ENCODE measurements around the gene COBL.

The COBL gene

GRCh38 chr7:51288896-51289622, 27.6 kb downstream of the COBL start:
- no peak overlapping the region for H3K4me3 ChIP-seq (ENCODE audit: low read length in 2 of 2)
- no peak overlapping the region for H3K9ac ChIP-seq (ENCODE audit: low read depth, low read length, poor library complexity)
- H3K14ac ChIP-seq (ENCODE audit: low read length), result no peak overlapping the region
- no peak overlapping the region for H2BK120ac ChIP-seq (ENCODE audit: low read depth, low read length)
- H3K23ac ChIP-seq (ENCODE audit: low read depth, low read length, poor library complexity), result no peak overlapping the region
- no peak overlapping the region for H2BK5ac ChIP-seq (ENCODE audit: low read length)
- H3K18ac ChIP-seq (ENCODE audit: low read length), result no peak overlapping the region
- no peaks in the 10 kb centered on the region for H3K9me3 ChIP-seq (replicated peaks in 1 of 2; ENCODE audit: control insufficient read depth in 2 of 2, insufficient read depth in 1 of 2, low read depth in 1 of 2, low read length in 2 of 2)
- H2AFZ ChIP-seq (ENCODE audit: low read length), result no peak overlapping the region
- no peak overlapping the region for H4K91ac ChIP-seq (ENCODE audit: low read depth, low read length, poor library complexity)
- WGBS, 2 donors (ENCODE audit: extremely low coverage in 2 of 2, insufficient read length in 2 of 2, insufficient replicate concordance in 1 of 2), result no CpG with 5 or more reads among the region's 7 CpGs
- H2BK12ac ChIP-seq (ENCODE audit: low read length), result no peak overlapping the region
- no peak for DNase-seq (ENCODE audit: low spot score)
- peaks cover 0 to 7% of the 10 kb centered on the region in 2 donors for H3K4me1 ChIP-seq (ENCODE audit: control insufficient read depth in 2 of 2, insufficient read depth in 1 of 2, low read depth in 1 of 2, low read length in 2 of 2)
- H3K4ac ChIP-seq (ENCODE audit: low read length), result no peak overlapping the region
- H2AK5ac ChIP-seq (ENCODE audit: low read depth, low read length), result no peak overlapping the region
- H4K8ac ChIP-seq (ENCODE audit: low read depth, low read length), result no peak overlapping the region
- H3K27me3 ChIP-seq (ENCODE audit: control insufficient read depth in 3 of 3, insufficient read depth in 3 of 3, low read depth in 1 of 3, low read length in 3 of 3), result no peaks in the 10 kb centered on the region
- H3K79me1 ChIP-seq (ENCODE audit: low read depth, low read length), result no peaks in the 10 kb centered on the region
- no peak overlapping the region for H3K27ac ChIP-seq (replicated peaks; ENCODE audit: low read length)
- no peaks in the 10 kb centered on the region for H3K36me3 ChIP-seq (replicated peaks in 1 of 2; ENCODE audit: control insufficient read depth in 2 of 2, insufficient read depth in 2 of 2, low read length in 2 of 2)
- H2BK15ac ChIP-seq (ENCODE audit: low read length), result no peak overlapping the region
- no peak overlapping the region for H3K4me2 ChIP-seq (ENCODE audit: insufficient read depth, low read length, poor library complexity, severe bottlenecking)

DNA sequence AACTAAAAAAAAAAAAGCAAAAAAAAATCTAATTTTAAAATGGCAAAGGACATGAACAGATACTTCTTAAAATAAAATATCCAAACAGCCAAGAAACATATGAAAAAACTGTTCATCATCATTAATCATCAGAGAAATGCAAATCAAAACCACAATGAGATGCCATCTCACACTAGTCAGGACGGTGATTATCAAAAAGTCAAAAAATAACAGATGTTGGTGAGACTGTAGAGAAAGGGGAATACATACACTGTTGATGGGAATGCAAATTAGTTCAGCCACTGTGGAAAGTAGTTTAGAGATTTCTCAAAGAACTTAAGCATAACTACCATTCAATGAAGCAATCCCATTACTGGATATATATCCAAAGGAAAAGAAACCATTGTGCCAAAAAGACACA, 30.2 kb downstream of the COBL start:
- no peak overlapping the region for H4K8ac ChIP-seq (ENCODE audit: low read depth, low read length)
- no peaks in the 10 kb centered on the region for H3K79me1 ChIP-seq (ENCODE audit: low read depth, low read length)
- no peak overlapping the region for H3K9ac ChIP-seq (ENCODE audit: low read depth, low read length, poor library complexity)
- no peak overlapping the region for H3K27ac ChIP-seq (replicated peaks; ENCODE audit: low read length)
- no peak overlapping the region for H2AK5ac ChIP-seq (ENCODE audit: low read depth, low read length)
- no peak overlapping the region for H3K4me3 ChIP-seq (ENCODE audit: low read length in 2 of 2)
- DNase-seq (ENCODE audit: low spot score), result no peak
- H3K18ac ChIP-seq (ENCODE audit: low read length), result no peak overlapping the region
- H3K9me3 ChIP-seq (replicated peaks in 1 of 2; ENCODE audit: control insufficient read depth in 2 of 2, insufficient read depth in 1 of 2, low read depth in 1 of 2, low read length in 2 of 2), result no peaks in the 10 kb centered on the region
- H3K27me3 ChIP-seq (ENCODE audit: control insufficient read depth in 3 of 3, insufficient read depth in 3 of 3, low read depth in 1 of 3, low read length in 3 of 3), result no peaks in the 10 kb centered on the region
- H3K4me1 ChIP-seq (ENCODE audit: control insufficient read depth in 2 of 2, insufficient read depth in 1 of 2, low read depth in 1 of 2, low read length in 2 of 2), result peaks cover 0 to 6% of the 10 kb centered on the region in 2 donors
- no peak overlapping the region for H2AFZ ChIP-seq (ENCODE audit: low read length)
- no peaks in the 10 kb centered on the region for H3K36me3 ChIP-seq (replicated peaks in 1 of 2; ENCODE audit: control insufficient read depth in 2 of 2, insufficient read depth in 2 of 2, low read length in 2 of 2)
- H2BK120ac ChIP-seq (ENCODE audit: low read depth, low read length), result no peak overlapping the region
- no peak overlapping the region for H3K23ac ChIP-seq (ENCODE audit: low read depth, low read length, poor library complexity)
- no peak overlapping the region for H2BK5ac ChIP-seq (ENCODE audit: low read length)
- no peak overlapping the region for H2BK15ac ChIP-seq (ENCODE audit: low read length)
- no peak overlapping the region for H3K4me2 ChIP-seq (ENCODE audit: insufficient read depth, low read length, poor library complexity, severe bottlenecking)
- no peak overlapping the region for H3K14ac ChIP-seq (ENCODE audit: low read length)
- H3K4ac ChIP-seq (ENCODE audit: low read length), result no peak overlapping the region
- no peak overlapping the region for H2BK12ac ChIP-seq (ENCODE audit: low read length)
- no CpG with 5 or more reads among the region's 1 CpG for WGBS, 2 donors (ENCODE audit: extremely low coverage in 2 of 2, insufficient read length in 2 of 2, insufficient replicate concordance in 1 of 2)
- no peak overlapping the region for H4K91ac ChIP-seq (ENCODE audit: low read depth, low read length, poor library complexity)

DNA sequence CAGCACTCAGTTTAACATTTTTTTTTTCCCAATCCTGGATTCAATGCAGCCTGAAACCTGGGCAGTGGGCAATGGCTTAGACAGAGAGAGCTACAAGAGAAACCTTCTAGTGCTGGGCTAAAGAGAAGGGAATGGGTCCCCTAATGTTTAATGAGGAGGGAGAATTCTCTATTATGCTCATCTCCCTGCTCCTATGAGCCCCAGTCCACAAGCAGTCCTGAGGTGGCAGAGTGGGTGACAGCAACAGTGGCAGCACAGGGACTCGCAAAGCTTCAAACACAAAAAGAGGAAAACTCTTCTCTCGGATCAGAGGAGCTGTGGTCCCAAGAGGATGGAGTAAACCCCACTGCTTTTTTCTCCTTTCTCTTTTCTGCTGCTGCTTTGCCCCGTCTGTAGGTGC, 36.5 kb downstream of the COBL start:
- no peak overlapping the region for H2BK12ac ChIP-seq (ENCODE audit: low read length)
- no peaks in the 10 kb centered on the region for H3K4me1 ChIP-seq (ENCODE audit: control insufficient read depth in 2 of 2, insufficient read depth in 1 of 2, low read depth in 1 of 2, low read length in 2 of 2)
- H3K9ac ChIP-seq (ENCODE audit: low read depth, low read length, poor library complexity), result no peak overlapping the region
- H3K27me3 ChIP-seq (ENCODE audit: control insufficient read depth in 3 of 3, insufficient read depth in 3 of 3, low read depth in 1 of 3, low read length in 3 of 3), result no peaks in the 10 kb centered on the region
- H2BK15ac ChIP-seq (ENCODE audit: low read length), result no peak overlapping the region
- H3K4me2 ChIP-seq (ENCODE audit: insufficient read depth, low read length, poor library complexity, severe bottlenecking), result no peak overlapping the region
- no peak overlapping the region for H2AFZ ChIP-seq (ENCODE audit: low read length)
- H4K91ac ChIP-seq (ENCODE audit: low read depth, low read length, poor library complexity), result no peak overlapping the region
- no peak for DNase-seq (ENCODE audit: low spot score)
- no peak overlapping the region for H3K4me3 ChIP-seq (ENCODE audit: low read length in 2 of 2)
- H3K36me3 ChIP-seq (replicated peaks in 1 of 2; ENCODE audit: control insufficient read depth in 2 of 2, insufficient read depth in 2 of 2, low read length in 2 of 2), result no peaks in the 10 kb centered on the region
- H3K79me1 ChIP-seq (ENCODE audit: low read depth, low read length), result no peaks in the 10 kb centered on the region
- H2AK5ac ChIP-seq (ENCODE audit: low read depth, low read length), result no peak overlapping the region
- H3K23ac ChIP-seq (ENCODE audit: low read depth, low read length, poor library complexity), result no peak overlapping the region
- H3K4ac ChIP-seq (ENCODE audit: low read length), result no peak overlapping the region
- no CpG with 5 or more reads among the region's 3 CpGs for WGBS, 2 donors (ENCODE audit: extremely low coverage in 2 of 2, insufficient read length in 2 of 2, insufficient replicate concordance in 1 of 2)
- no peak overlapping the region for H3K27ac ChIP-seq (replicated peaks; ENCODE audit: low read length)
- no peak overlapping the region for H3K14ac ChIP-seq (ENCODE audit: low read length)
- no peak overlapping the region for H2BK5ac ChIP-seq (ENCODE audit: low read length)
- H2BK120ac ChIP-seq (ENCODE audit: low read depth, low read length), result no peak overlapping the region
- no peak overlapping the region for H3K18ac ChIP-seq (ENCODE audit: low read length)
- H4K8ac ChIP-seq (ENCODE audit: low read depth, low read length), result no peak overlapping the region
- no peaks in the 10 kb centered on the region for H3K9me3 ChIP-seq (replicated peaks in 1 of 2; ENCODE audit: control insufficient read depth in 2 of 2, insufficient read depth in 1 of 2, low read depth in 1 of 2, low read length in 2 of 2)

DNA sequence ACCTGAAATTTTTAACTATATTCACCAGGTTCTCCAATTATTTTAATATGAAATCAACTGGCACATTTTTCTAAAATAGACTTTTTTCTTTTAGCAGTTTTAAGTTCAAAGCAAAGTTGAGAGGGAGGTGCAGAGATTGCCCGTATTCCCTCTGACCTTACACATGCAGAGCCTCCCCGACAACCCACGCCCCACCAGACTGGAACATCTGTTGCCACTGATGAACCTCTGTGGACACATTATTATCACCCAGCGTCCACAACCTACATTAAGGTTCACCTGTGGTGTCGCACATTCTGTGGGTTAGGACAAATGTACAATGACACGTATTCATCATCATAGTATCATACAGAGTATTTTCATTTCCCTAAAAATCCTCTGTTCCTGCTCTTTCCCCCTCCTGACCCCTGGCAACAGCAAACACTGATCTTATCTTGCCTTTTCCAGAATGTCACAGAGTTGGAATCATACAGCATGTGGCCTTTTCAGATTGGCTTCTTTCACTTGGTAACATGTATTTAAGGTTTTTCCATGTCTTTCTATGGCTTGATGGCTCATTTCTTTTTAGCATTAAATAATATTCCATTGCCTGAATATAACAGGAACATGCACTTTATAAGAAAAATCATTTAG, 37.1 kb downstream of the COBL start:
- Histone ChIP-seq H2AK5ac (ENCODE audit: low read depth, low read length) (no peak overlapping the region), H3K36me3 (replicated peaks in 1 of 2; ENCODE audit: control insufficient read depth in 2 of 2, insufficient read depth in 2 of 2, low read length in 2 of 2) (no peaks in the 10 kb centered on the region), H3K79me1 (ENCODE audit: low read depth, low read length) (no peaks in the 10 kb centered on the region), H3K4me3 (ENCODE audit: low read length in 2 of 2) (no peak overlapping the region), H3K14ac (ENCODE audit: low read length) (no peak overlapping the region), H2BK15ac (ENCODE audit: low read length) (no peak overlapping the region), H2BK12ac (ENCODE audit: low read length) (no peak overlapping the region), H3K27me3 (ENCODE audit: control insufficient read depth in 3 of 3, insufficient read depth in 3 of 3, low read depth in 1 of 3, low read length in 3 of 3) (no peaks in the 10 kb centered on the region), H3K4me1 (ENCODE audit: control insufficient read depth in 2 of 2, insufficient read depth in 1 of 2, low read depth in 1 of 2, low read length in 2 of 2) (no peaks in the 10 kb centered on the region), H4K8ac (ENCODE audit: low read depth, low read length) (no peak overlapping the region), H3K18ac (ENCODE audit: low read length) (no peak overlapping the region), H3K23ac (ENCODE audit: low read depth, low read length, poor library complexity) (no peak overlapping the region), H3K9ac (ENCODE audit: low read depth, low read length, poor library complexity) (no peak overlapping the region), H2BK5ac (ENCODE audit: low read length) (no peak overlapping the region), H2BK120ac (ENCODE audit: low read depth, low read length) (no peak overlapping the region), H2AFZ (ENCODE audit: low read length) (no peak overlapping the region), H3K4me2 (ENCODE audit: insufficient read depth, low read length, poor library complexity, severe bottlenecking) (no peak overlapping the region), H4K91ac (ENCODE audit: low read depth, low read length, poor library complexity) (no peak overlapping the region), H3K27ac (replicated peaks; ENCODE audit: low read length) (no peak overlapping the region), H3K9me3 (replicated peaks in 1 of 2; ENCODE audit: control insufficient read depth in 2 of 2, insufficient read depth in 1 of 2, low read depth in 1 of 2, low read length in 2 of 2) (no peaks in the 10 kb centered on the region), H3K4ac (ENCODE audit: low read length) (no peak overlapping the region)
- no CpG with 5 or more reads among the region's 6 CpGs for WGBS, 2 donors (ENCODE audit: extremely low coverage in 2 of 2, insufficient read length in 2 of 2, insufficient replicate concordance in 1 of 2)
- DNase-seq (ENCODE audit: low spot score), result no peak
